HepG2 (cell line): Measurements from ENCODE around the gene GSDME. TPM values are rescaled to one million over a fixed set of nuclear protein-coding genes. Genes with fewer than 3 reads are reported as not detected.

Experiments used
- ATAC-seq: fragments of 200-7000 bp; cut with Tn5 transposase; 3 replicates; pipeline ENCODE4 v1.9.1; 2020; ENCODE audit warnings: mild to moderate bottlenecking, moderate library complexity
- BruUV-seq: library from RNA; stranded (reverse); fragments of 400-500 nt; replicated peaks from 2 replicates; lab custom pipeline; 2021; lab: Mats Ljungman, UMichigan
- CTCF ChIA-PET: fragments of 300-600 bp; formaldehyde crosslinking; extraction: SDS; loops from one replicate; lab custom pipeline; 2021; ENCODE audit warnings: low total read pairs, inconsistent platforms, low intra/inter-chr PET ratio; lab: Yijun Ruan, JAX
- POLR2A ChIA-PET: fragments of 350-600 bp; sonication (Branson Sonifier 250); formaldehyde crosslinking; loops from one replicate; lab custom pipeline; 2020; ENCODE audit warnings: antibody characterized with exemption, inconsistent platforms; lab: Yijun Ruan, JAX
- DNase-seq: peaks from one replicate; pipeline ENCODE4 v3.0.0-alpha.2; 2015; ENCODE audit warnings: low spot score
- FAIRE-seq: peaks from 3 replicates; lab custom pipeline; 2011; peaks lifted over from hg19 to GRCh38; lab: Jason Lieb, UNC
- H2AFZ ChIP-seq: one replicate; pipeline ENCODE4 v1.6.1; 2011; ENCODE audit warnings: low read length, inconsistent platforms
- H3K27ac ChIP-seq: fragments of 300-600 bp; 3 replicates; pipeline ENCODE4 v1.8.0; 2011; ENCODE audit warnings: mixed run types, mild to moderate bottlenecking, mixed read lengths, low read length, inconsistent platforms; ENCODE audit not compliant: insufficient read depth; ENCODE audit errors: extremely low read length
- H3K27me3 ChIP-seq, 2 experiments: fragments of 200-600 bp in 1 of 2; 2 replicates in 1 of 2; 3 replicates in 1 of 2; pipeline versions ENCODE4 v1.6.0 to v1.8.0; 2011; ENCODE audit warnings: low read length in 2 of 2, mild to moderate bottlenecking in 2 of 2, moderate library complexity in 2 of 2, inconsistent platforms in 1 of 2; ENCODE audit not compliant: insufficient read depth in 2 of 2, control insufficient read depth in 1 of 2
- H3K36me3 ChIP-seq, 2 experiments: fragments of 200-600 bp in 1 of 2; replicated peaks in 1 of 2; 2 replicates in 1 of 2; 3 replicates in 1 of 2; pipeline versions ENCODE4 v1.5.1 to v1.8.0; 2011; ENCODE audit warnings: low read length in 2 of 2, inconsistent platforms in 1 of 2; ENCODE audit not compliant: insufficient read depth in 2 of 2, control insufficient read depth in 1 of 2
- H3K4me1 ChIP-seq: 2 replicates; pipeline ENCODE4 v1.5.1; 2012; ENCODE audit warnings: low read length, inconsistent platforms; ENCODE audit not compliant: insufficient read depth
- H3K4me2 ChIP-seq: 2 replicates; pipeline ENCODE4 v1.6.0; 2011; ENCODE audit warnings: low read depth, low read length, inconsistent platforms
- H3K4me3 ChIP-seq, 3 experiments: fragments of 200-600 bp in 1 of 3; sonication (generic), shearing (Covaris generic) in 1 of 3; replicated peaks in 1 of 3; 2 replicates each; pipeline ENCODE4 v1.5.1; 2011 to 2016; ENCODE audit warnings: low read length in 3 of 3, inconsistent platforms in 2 of 3, low read depth in 2 of 3, mild to moderate bottlenecking in 2 of 3, control low read depth in 1 of 3, mixed read lengths in 1 of 3; ENCODE audit not compliant: insufficient read depth in 1 of 3
- H3K79me2 ChIP-seq: one replicate; pipeline ENCODE4 v1.6.1; 2011; ENCODE audit warnings: low read length, inconsistent platforms; ENCODE audit not compliant: insufficient read depth
- H3K9ac ChIP-seq: 2 replicates; pipeline ENCODE4 v1.6.0; 2011; ENCODE audit warnings: mild to moderate bottlenecking, low read depth, low read length, inconsistent platforms; ENCODE audit not compliant: insufficient read depth
- H3K9me3 ChIP-seq: 2 replicates; pipeline ENCODE4 v1.5.1; 2012; ENCODE audit warnings: mild to moderate bottlenecking, low read length
- H4K20me1 ChIP-seq: 2 replicates; pipeline ENCODE4 v1.6.0; 2011; ENCODE audit warnings: inconsistent platforms, mild to moderate bottlenecking, low read length, moderate library complexity; ENCODE audit not compliant: insufficient read depth
- BORCS8-MEF2B ChIP-seq: sonication (generic); formaldehyde crosslinking; IDR thresholded peaks from 2 replicates; pipeline ENCODE4 v1.8.0; 2022; ENCODE audit warnings: mild to moderate bottlenecking, missing genetic modification reagents
- ELF3 ChIP-seq: IDR thresholded peaks from 2 replicates; pipeline ENCODE4 v1.6.1; 2016; ENCODE audit warnings: missing genetic modification reagents, missing compliant biosample characterization
- FIP1L1 ChIP-seq: fragments of 200-400 bp; formaldehyde crosslinking; IDR thresholded peaks from 2 replicates; pipeline ENCODE4 v1.6.1; 2018; ENCODE audit warnings: low read depth, mild to moderate bottlenecking, low read length, moderate library complexity, borderline replicate concordance; ENCODE audit not compliant: insufficient read depth
- MED8 ChIP-seq: sonication (generic); formaldehyde crosslinking; IDR thresholded peaks from 2 replicates; pipeline ENCODE4 v1.8.1; 2023; ENCODE audit warnings: mild to moderate bottlenecking, missing genetic modification reagents; ENCODE audit not compliant: insufficient replicate concordance
- MEIS1 ChIP-seq: sonication (generic); formaldehyde crosslinking; IDR thresholded peaks from 2 replicates; pipeline ENCODE4 v1.9.0; 2021; ENCODE audit warnings: mild to moderate bottlenecking, missing genetic modification reagents, moderate library complexity, borderline replicate concordance
- NFIC ChIP-seq: IDR thresholded peaks from 2 replicates; pipeline ENCODE4 v1.6.1; 2012; ENCODE audit warnings: mild to moderate bottlenecking, low read length, inconsistent platforms
- SMC3 ChIP-seq: IDR thresholded peaks from 2 replicates; pipeline ENCODE4 v1.6.1; 2011; ENCODE audit warnings: low read length, improper control_type of control experiment
- TRIM24 ChIP-seq: sonication (generic); formaldehyde crosslinking; IDR thresholded peaks from 2 replicates; pipeline ENCODE4 v1.8.0; 2022; ENCODE audit warnings: mild to moderate bottlenecking, missing genetic modification reagents
- ZMYM2 ChIP-seq: sonication (generic); formaldehyde crosslinking; IDR thresholded peaks from 2 replicates; pipeline ENCODE4 v1.8.0; 2022; ENCODE audit warnings: mild to moderate bottlenecking, missing genetic modification reagents
- ZNF326 ChIP-seq: sonication (generic); formaldehyde crosslinking; IDR thresholded peaks from 2 replicates; pipeline ENCODE4 v1.4.0; 2020; ENCODE audit warnings: missing genetic modification reagents, borderline replicate concordance
- ZNF331 ChIP-seq: sonication (generic); formaldehyde crosslinking; IDR thresholded peaks from 2 replicates; pipeline ENCODE4 v1.4.0; 2020; ENCODE audit warnings: missing genetic modification reagents
- ZNF557 ChIP-seq: sonication (generic); formaldehyde crosslinking; IDR thresholded peaks from 2 replicates; pipeline ENCODE4 v1.4.0; 2020; ENCODE audit warnings: missing genetic modification reagents
- WGBS: methylation state at CpG from one replicate; pipeline ENCODE4 v1.1.6; 2017; ENCODE audit warnings: low lambda C conversion rate; 5-methylcytosine and 5-hydroxymethylcytosine counted together
- in situ Hi-C: cut with HindIII; loops from 2 replicates; pipeline ENCODE4 v1.10.0; 2017; ENCODE audit warnings: low pct_unique_long_range_greater_than_20kb; ENCODE audit not compliant: extremely low pct_ligation_motif_present
- intact Hi-C: fragments of 100-400 bp; cut with micrococcal nuclease; formaldehyde crosslinking; loops from one replicate; pipeline ENCODE4 v1.10.0; 2022; ENCODE audit not compliant: unreplicated experiment
- polyA plus RNA-seq, 8 experiments: library from polyadenylated mRNA; depleted of rRNA in 3 of 8; stranded (reverse) in 7 of 8; unstranded in 1 of 8; fragments of >200 nt; fragmentation: Illumina TruSeq in 4 of 8; extraction: Trizol in 4 of 8; gene quantifications; 2 replicates each; pipeline versions ENCODE4 v1.2.1 to v1.2.3, GENCODE V29; 2011 to 2016; ENCODE audit warnings: low read depth in 4 of 8, missing spikeins in 1 of 8, mixed read lengths in 1 of 8; ENCODE audit not compliant: insufficient read depth in 1 of 8
- total RNA-seq, 5 experiments: library from RNA; depleted of rRNA; stranded (reverse); fragments of >200 nt; fragmentation: Illumina TruSeq; extraction: Trizol; gene quantifications; 2 replicates each; pipeline ENCODE4 v1.2.3, GENCODE V29; 2016; ENCODE audit warnings: low read depth in 1 of 5

GSDME gene
- total and polyA plus RNA-seq, 2 of the 13 experiments (the other 11 are each of a cell fraction or from before 2014, with no cell fraction given): 19.2 to 28.2 TPM

- no peak for TF ChIP-seq NFIC
- TF ChIP-seq SMC3: no peak
Observed at GRCh38 chr7:24786941-24787340, 29.7 kb upstream of the GSDME start (continued).

DNA sequence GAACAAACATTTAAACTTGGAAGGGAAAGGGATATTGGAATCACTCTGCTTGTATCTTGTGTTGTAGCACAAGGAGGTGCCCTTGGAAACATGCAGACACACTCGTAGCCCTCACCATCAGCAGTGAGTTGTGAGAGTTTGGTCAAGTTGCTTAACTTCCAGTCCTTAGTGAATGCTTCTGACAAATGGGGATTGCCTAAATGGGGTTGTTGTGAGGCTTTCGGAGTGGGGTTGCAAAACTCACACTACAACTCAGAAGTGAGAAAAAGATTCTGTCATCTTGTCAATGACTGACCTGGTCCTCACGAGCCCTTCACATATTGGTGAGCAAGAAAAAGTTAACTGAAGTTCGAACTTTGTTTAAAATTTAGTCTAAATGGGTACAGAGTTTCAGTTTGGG lies 29.0 kb upstream of the GSDME start:
- Histone ChIP-seq H3K4me3 (no peak overlapping the region), H3K4me2 (no peak overlapping the region), H3K9ac (no peak overlapping the region), H2AFZ (no peak overlapping the region), H3K79me2 (peaks cover 6% of the 10 kb centered on the region), H4K20me1 (no peaks in the 10 kb centered on the region; the same call in 1 of the 2 replicates)
- no peak for DNase-seq
- in situ Hi-C loops: no loop called here
- CTCF ChIA-PET: no interaction called here
- intact Hi-C loops: no loop called here
- POLR2A ChIA-PET: no interaction called here
- TF ChIP-seq ZNF326 (no peak), TRIM24 (CRISPR knock-in tag) (no peak), MED8 (CRISPR knock-in tag) (no peak), ZNF331 (CRISPR knock-in tag) (no peak), FIP1L1 (no peak), BORCS8-MEF2B (CRISPR knock-in tag) (no peak), ZMYM2 (CRISPR knock-in tag) (no peak), ZNF557 (CRISPR knock-in tag) (no peak), ELF3 (no peak), MEIS1 (no peak)
- TF ChIP-seq, all 625 proteins: peak for 0
- no peaks in the 10 kb centered on the region for H3K27me3 ChIP-seq
- peaks cover 10% of the 10 kb centered on the region; the same call in 1 of the 2 replicates for H3K9me3 ChIP-seq
- FAIRE-seq: no peak
- no peaks in the 10 kb centered on the region; a peak in 1 of 5 replicates for H3K36me3 ChIP-seq
- BruUV-seq: no TSS peak
- no peak for ATAC-seq
- H3K27ac ChIP-seq: no peak overlapping the region
- H3K4me1 ChIP-seq: peaks cover 10% of the 10 kb centered on the region; the same call in 1 of the 2 replicates
- WGBS: 73% methylated on average over 4 of the region's 4 CpGs
